ENCODE data around the gene RFESD.

- TF ChIP-seq CTCF (IDR thresholded peaks at IDR 0.05 in 4 of 5, conservative IDR thresholded peaks at IDR 0.05 in 1 of 5), result no peak
- no peak for TF ChIP-seq POLR2A (IDR thresholded peaks at IDR 0.05)
Measured at GRCh38 chr5:95649842-95650620, 3.5 kb downstream of the RFESD start.

Data from gastrocnemius medialis (tissue), 4 donors.